Mammary epithelial cell (primary cell): Measurements from ENCODE around the gene STXBP6.

Source experiments
- CTCF ChIP-seq, 2 donors: IDR thresholded peaks in 1 of 2; conservative IDR thresholded peaks in 1 of 2; 2 replicates each; pipeline ENCODE4 v1.5.1; 2011 to 2012; ENCODE audit warnings: inconsistent platforms in 2 of 2, low read length in 2 of 2, mild to moderate bottlenecking in 2 of 2, control low read depth in 1 of 2, low read depth in 1 of 2; ENCODE audit not compliant: insufficient read depth in 1 of 2; ENCODE audit errors: extremely low read depth in 1 of 2
- EZH2 ChIP-seq: IDR thresholded peaks from 2 replicates; pipeline ENCODE4 v1.6.1; 2012; ENCODE audit warnings: low read length, inconsistent platforms, borderline replicate concordance

- TF ChIP-seq CTCF (conservative IDR thresholded peaks at IDR 0.05 in 1 of 2, IDR thresholded peaks at IDR 0.05 in 1 of 2; ENCODE audit: extremely low read depth in 1 of 2, insufficient read depth in 1 of 2, low read depth in 1 of 2, low read length in 2 of 2) (no peak), EZH2 (no peak)
These were observed at the start of gene STXBP6 for GRCh38 chr14:25049568-25050268.
